Activated naive CD4-positive, alpha-beta T cell treated with Interleukin-2 at 50 U/mL for 16 hours (primary cell): ENCODE data around the gene CLASP1.
"Not testable (repeated sequence)": the region's sequence is repeated elsewhere in the genome, so short reads cannot be mapped to it uniquely, and the experiment has no call there.

Experiments
- DNase-seq: peaks from one replicate; pipeline ENCODE4 v3.0.0-alpha.2; 2020

The CLASP1 gene

DNA sequence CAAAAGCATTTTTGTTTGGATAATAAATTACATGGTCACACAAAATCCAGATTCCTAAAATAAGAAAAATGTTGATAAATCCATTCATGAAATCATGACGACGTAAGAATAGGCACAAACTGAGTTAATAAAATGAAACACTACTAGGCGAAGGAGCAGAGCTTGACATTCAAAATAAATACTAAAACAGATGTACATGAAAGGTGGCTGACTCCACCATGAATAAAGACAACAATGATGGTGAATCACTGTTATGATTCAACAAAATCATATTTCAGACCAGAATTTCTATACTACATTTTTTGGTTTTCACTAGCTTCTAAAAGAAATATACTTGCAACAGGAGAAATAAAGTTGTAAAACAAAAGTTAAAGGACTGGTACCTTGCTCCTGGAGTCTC lies 240.6 kb downstream of the CLASP1 start:
- DNase-seq, result no peak

DNA sequence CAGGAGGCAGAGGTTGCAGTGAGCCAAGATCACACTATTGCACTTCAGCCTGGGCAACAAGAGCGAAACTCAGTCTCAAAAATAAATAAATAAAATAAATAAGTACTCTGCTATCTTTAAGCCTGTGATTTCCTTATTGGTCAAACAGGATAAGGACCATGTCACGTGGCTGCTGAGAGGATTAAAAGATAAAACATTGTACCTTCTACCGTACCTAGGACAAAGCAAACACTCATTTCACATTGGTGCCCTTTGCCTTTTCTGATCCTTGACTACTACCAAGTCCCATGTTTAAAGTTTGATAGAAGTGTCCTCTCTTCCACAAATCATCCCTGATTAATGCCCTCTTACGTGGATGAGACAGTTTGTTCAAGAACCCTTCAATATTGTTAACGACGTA lies 244.0 kb downstream of the CLASP1 start:
- DNase-seq, result no peak

DNA sequence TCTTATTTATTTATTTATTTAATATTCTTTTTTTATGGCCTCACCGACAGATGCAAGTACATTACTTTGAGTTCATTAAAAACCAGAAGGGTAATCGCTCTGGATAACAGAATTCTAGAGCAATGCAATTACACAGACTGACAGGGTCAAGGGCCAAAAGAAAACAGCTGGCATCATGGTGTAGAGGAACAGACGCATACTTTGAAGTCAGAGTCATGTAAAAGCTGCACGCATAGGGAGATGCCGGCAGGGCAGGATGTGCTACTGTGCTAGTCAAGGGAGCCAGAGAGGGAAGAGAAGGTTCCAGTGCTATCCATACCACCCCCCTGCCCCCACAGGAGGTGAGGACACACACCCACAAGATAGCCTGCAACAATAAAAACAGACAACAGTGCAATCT lies 249.1 kb downstream of the CLASP1 start:
- no peak for DNase-seq

DNA sequence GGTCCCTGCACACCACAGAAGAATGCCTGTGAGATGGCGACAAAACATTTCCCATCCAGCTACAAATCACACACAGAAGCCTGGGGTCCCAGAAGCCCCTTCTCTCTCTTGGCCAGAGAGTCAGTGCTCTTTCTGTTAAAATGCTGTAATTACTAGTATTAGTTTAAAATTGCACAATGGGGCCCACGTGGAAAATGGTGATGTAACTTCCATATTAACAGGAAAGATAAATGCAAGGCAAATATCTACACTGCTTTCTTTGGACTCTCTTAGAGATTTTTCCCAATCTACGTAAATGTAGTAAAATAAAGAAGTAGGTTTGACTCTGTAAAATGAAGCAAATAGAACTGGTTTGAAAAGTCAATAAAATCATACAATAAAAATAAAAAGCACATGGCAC lies 250.4 kb downstream of the CLASP1 start:
- DNase-seq, result no peak

DNA sequence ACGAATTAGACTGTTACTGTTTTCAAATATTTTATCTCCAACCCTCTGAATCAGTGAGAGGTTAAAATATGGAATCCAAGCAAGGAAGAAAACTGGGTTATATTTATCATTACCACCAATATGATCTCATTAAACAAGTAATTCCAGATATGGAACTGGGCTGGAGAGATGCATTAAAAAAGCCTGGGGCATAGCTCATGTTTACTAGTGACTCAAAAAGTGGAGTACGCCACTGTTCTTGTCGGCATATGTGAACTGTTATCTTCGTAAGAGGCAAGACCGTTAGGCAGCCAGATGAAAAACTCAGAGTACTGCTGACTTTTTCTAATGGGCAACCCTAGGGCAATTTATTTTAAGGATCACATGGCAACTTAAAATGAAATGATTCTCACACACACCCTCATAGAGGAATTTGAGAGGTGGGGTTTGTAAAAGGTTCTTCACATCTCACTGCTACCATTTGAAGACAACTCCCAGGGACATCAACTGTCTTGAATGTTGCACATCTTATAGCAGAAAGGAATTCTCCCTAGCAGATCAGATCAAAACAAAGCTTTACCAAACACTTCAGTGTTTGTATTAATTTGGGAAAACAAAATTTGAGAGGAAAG lies 259.1 kb downstream of the CLASP1 start:
- no peak for DNase-seq

DNA sequence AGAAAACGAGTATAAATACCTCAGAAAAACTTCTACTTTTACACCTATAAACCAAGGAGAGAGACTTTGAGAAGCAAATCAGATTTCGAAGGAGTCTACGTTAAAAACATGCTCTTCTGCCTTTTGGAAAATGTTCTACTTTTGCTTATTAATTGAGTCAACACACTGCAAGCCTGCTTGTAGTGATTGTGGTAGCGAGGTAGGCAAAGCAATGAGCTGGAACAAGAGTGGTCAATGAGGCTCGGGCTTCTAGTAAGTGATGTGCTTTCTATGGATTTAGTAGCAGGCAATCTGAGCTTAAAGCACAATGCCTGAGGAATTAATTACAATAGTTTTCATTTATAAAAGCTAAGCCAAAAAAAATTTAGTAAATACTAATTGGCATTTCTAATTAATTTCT lies 260.9 kb downstream of the CLASP1 start:
- no peak for DNase-seq

DNA sequence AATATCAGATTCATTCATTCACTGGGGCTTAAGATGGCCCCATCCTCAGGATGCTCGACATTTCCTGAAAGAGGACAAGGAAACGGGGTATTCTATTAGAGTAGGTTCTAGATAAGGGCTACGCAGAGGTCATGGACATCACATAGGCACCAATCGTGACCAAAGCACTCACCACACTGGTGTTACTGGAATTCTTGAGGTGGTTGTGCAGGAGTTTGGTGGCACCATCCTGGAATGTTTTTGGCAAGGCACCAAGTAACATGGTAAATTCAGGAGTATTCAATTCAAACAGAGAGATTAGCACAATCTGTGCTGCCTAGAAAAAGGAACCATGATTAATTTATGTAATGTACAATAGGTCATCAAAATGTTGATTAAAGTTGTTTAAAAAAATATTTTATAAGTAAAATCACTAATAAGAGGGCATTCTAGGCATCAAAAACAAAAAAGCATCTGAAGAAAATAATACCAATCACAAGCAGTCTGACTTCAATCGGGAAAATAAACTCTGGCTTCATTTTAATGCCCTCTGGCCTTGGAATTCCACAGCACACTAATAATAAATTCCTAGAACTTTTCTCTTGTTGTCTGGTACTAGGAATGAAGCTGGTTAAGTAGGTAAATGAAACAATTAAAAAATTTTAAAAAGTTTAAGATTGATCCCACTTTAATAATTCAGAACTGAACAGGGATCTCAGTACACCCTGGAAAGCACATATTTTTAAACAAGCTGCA lies 261.5 kb downstream of the CLASP1 start:
- no peak for DNase-seq

DNA sequence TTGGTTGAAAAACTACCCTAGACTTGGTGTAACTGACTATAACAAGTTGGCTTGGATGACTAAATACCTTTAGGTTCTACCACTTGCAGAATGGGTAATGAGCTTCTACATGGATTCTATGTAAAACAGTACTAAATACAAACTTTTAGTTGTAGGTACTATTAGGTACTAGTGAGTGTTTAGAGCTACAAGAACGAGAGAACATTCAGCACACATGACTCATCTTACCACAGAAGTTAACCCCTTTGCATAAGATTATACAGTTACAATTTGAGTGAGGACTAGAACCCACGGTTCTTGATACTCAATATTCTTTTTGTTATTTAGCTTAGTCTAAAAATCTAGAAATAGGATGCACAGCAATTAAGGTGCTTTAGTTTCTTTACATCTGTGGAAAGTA lies 262.6 kb downstream of the CLASP1 start:
- no peak for DNase-seq

DNA sequence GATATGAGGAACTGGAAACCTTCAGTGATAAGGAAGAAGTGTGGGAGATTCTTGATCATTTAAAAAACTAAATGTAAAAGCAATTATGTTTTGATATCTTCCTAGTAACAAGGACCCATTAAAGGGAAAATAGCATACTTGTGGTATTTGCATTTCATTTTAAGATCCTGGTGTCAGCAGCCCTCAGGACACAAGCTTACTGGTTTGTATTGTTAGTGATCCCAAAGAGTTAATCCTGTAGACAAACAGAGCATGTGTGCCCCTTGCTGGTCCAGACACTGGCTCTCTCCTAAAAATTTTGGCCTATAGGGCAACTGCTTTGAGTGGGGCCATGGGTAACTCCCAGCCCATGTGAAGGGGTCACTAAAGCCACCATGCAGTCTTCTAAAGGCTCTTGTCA lies 263.2 kb downstream of the CLASP1 start:
- no peak for DNase-seq

DNA sequence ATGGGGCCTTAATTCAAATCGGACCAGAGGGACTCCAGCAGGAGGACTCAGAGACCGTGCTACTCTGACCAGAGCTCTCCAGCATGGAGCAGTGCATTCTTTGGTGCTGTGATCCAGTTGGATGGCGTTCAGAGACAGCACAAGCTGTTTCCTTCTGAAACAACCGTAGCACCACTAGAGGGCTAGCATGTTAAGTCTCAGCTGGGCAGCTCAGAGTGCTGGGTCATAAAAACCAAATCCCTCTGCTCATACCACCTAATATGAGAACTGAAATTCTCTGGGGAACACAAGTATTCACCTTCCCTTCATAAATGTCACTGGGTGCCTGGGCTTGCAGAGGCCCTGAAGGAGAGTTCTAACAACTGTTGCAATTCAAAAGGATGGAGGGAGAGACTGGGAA lies 266.5 kb downstream of the CLASP1 start:
- no peak for DNase-seq

DNA sequence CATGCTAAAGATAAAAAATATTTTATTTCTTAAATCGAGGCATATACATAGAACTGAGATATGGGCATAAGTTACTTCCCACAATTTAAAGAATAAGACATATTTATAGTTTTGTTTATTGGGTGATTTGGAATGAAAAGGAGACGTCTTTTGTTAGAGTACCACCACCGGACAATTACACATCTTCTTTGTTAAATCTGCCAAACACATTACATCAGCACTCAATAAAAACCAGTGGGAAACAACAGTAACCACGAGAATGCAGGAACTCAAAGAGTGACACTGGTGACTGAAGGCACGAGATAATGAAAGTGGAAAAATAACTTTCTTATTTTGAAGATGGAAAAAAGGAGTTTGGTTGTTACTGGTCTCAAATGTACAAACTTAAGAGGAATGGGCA lies 271.6 kb downstream of the CLASP1 start:
- DNase-seq, result no peak

DNA sequence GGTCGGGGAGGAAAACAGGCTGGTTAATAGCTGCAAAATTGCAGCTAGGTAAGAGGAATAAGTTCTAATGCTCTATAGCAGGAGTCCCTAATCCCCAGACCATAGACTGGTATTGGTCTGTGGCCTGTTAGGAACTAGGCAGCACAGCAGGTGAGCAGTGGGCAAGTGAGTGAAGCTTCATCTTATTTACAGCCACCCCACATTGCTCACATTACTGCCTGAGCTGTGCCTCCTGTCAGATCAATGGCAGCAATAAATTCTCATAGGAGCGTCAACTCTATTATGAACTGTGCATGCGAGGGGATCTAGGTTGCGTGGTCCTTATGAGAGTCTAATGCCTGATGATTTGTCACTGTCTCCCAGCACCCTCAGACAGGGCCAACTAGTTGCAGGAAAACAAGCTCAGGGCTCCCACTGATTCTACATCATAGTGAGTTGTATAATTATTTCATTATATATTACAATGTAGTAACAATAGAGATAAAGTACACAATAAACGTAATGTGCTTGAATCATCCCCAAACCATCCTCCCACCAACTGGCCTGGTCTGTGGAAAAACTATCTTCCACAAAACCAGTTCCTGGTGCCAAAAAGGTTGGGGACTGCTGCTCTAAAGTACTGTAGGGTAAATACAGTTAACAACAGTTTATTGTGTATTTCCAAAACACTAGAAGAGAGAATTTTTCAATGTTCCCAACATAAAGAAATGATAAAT lies 272.6 kb downstream of the CLASP1 start:
- no peak for DNase-seq

DNA sequence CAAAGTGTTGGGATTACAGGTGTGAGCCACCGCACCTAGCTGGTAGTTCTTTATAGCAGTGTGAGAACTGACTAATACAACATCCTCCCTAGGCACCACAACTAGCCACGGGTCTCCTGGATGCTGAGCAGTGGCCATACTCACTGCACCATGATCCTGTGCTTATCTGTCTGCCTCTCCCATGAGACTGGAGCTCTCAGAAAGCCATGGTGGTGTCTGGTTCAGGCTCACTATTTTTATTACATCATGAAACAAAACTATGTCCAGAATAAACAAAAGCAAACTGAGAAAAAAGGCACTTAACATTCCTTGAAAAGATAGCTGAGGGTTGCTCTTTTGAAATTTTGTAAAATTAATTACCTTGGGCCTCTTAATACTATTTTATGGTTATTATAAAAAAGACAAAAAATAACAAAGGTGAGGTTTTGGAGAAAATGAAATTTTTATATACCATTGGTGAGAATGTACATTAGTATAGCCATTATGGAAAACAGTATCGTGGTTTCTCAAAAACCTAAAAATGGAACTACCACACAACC lies 273.6 kb downstream of the CLASP1 start:
- no peak for DNase-seq

DNA sequence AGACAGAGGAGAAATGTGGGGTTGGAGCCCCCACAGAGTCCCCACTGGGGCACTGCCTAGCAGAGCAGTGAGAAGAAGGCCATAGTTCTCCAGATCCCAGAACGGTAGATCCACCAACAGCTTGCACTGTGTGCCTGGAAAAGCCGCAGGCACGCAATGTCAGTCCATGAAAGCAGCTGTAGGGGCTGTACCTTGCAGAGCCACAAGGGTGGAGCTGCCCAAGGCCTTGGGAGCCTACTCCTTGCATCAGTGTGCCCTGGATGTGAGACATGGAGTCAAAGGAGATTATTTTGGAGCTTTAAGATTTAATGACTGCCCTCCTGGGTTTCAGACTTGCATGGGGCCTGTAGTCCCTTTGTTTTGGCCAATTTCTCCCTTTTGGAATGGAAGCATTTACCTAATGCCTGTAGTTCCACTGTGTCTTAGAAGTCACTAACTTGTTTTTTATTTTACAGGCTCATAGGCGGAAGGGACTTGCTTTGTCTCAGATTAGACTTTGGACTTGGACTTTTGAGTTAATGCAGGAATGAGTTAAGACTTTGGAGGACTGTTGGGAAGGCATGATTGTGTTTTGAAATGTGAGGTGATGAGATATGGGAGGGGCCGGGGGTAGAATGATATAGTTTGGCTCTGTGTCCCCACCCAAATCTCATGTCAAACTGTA lies 274.7 kb downstream of the CLASP1 start:
- not testable (repeated sequence) for DNase-seq

DNA sequence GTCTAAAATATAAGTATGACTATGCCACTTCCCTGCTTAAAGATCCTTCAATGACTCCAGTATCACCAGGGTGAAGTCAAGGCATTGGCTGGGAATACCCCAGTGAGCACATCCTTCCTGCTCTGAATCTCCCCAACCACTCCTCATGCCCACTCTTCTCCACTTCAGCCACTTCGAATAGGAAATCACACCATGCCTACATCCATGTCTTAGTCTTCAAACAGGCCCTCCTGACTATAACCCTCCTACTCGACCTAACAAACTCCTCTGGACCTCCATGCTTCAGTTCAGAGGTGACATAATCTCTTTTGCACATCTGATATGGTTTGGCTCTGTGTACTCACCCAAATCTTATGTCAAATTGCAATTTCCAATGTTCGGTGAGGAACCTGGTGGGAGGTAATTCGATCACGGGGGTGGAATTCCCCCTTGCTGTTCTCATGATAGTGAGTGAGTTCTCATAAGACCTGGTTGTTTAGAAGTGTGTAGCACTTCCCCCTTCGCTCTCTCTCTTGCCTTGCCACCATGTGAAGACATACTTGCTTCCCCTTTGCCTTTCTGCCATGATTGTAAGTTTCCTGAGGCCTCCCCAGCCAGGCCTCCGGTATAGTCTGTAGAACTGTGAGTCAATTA lies 276.4 kb downstream of the CLASP1 start:
- no peak for DNase-seq

DNA sequence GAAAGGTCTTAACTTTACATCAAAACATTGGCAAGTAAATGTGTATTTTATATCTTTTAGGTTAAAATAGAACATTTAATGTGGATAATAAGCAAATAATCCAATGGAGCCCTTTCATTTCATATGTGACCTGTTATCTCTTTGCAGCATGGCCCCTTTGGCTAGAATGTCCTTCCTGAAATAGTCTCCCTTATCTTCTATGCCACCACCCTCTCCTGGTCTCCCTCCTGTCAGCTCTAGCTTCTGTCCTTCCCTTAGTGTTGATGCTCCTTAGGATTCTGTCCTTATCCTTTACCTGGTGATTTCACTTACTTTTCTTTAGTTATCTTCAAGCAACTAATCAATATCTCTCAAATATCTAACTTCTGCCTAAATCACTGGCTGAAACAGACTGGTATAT lies 277.2 kb downstream of the CLASP1 start:
- DNase-seq, result no peak

DNA sequence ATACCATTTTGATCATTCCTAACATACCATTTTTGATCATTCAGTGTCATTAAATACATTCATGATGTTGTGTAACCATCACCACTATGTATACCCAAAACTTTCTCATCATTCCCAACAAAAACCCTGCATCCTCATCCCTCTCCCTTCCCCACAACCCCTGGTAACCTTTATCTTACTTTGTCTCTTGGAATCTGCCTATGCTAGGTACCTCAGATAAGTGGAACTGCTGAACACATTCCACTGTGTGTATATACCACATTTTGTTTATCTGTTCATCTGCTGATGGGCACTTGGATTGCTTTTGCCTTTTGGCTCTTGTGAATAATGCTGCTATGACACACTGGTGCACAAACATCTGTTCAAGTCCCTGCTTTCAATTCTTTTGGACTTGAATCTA lies 280.4 kb downstream of the CLASP1 start:
- no peak for DNase-seq

DNA sequence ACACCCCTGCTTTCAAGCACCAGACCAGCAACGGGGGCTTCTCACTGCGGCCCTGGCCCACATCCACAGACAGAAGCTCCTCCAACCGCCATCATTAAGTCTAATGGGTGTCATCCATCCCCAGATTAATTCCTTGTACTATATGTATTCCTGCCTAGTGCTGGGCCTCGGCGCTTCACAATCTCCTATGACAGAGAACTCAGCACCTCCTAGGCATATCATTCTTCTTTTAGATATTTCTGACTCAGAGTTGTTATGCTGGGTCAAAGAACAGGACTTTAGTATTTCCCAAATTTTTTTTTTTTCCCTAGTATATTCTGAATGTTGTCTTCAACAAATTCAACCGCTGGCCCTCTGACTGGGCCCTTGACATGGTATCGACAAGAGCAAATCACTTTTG lies 281.1 kb downstream of the CLASP1 start:
- DNase-seq, result no peak

DNA sequence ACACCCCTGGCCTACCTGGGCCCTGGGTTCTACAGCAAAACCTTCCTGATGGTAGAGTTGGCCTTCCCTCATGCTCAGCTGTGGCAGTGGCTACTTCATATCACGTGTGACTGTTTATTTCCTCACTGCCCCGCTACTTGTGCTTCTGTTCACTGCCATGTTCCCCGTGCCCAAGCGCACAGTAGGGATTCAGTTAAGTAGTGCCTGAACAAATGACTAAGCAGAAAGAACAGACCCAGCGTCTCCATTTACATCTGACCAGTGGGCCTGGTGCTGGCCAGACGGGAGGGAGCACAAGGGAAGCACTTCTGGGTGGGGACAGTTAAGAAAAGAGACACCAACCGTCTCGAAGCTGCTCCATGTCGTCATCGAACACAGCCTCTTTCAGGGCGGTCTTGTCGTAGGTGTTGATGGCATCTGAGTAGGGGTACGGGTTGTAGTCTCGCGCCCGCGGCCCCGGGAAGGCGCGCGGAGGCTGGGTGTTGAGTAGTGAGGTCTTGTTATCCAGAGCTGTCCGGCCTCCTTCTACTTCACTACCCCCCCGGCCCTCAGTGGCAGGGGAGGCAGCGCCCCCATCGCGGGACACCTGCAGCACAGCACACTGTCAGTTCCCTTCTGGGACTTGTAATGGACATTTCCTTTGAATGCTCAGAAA lies 281.9 kb downstream of the CLASP1 start:
- DNase-seq, result no peak

DNA sequence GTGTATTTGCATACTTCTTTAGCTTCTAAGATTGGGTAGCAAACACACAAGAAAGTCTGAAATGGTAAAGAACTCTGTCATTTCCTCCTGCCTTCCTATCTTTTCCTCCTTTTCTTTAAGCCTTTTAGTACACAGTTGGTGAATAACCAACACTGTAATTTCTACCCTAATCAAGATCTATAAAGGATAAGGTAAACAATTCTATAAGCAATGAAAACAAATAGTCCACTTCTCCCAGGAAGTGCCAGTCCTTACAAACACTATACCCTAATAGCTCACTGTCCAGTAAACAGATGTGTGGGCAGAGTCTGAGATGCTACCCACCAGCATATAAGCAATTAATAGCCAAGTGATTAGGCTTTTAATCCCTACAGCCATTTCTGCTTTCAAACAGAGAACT lies 283.2 kb downstream of the CLASP1 start:
- DNase-seq, result no peak

DNA sequence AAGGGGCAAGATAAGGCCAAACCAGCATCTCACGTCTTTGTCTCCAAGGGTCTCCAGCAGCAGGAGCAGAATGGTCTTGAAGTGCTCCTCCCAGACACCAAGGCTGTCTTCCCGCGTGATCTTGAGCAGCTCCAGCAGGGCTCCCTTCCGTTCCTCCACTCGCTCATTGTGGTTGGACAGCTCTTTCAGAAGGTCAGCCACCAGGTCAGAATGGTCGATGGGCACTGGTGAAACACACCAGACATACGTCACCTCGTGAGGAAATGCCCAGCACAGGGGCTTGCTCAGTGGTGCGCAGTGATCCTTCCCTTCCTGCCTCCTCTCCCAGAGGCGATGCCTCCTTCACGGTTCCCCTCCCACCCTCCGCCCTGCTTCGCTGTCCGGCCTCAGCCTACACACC lies 284.2 kb downstream of the CLASP1 start:
- DNase-seq, result no peak

DNA sequence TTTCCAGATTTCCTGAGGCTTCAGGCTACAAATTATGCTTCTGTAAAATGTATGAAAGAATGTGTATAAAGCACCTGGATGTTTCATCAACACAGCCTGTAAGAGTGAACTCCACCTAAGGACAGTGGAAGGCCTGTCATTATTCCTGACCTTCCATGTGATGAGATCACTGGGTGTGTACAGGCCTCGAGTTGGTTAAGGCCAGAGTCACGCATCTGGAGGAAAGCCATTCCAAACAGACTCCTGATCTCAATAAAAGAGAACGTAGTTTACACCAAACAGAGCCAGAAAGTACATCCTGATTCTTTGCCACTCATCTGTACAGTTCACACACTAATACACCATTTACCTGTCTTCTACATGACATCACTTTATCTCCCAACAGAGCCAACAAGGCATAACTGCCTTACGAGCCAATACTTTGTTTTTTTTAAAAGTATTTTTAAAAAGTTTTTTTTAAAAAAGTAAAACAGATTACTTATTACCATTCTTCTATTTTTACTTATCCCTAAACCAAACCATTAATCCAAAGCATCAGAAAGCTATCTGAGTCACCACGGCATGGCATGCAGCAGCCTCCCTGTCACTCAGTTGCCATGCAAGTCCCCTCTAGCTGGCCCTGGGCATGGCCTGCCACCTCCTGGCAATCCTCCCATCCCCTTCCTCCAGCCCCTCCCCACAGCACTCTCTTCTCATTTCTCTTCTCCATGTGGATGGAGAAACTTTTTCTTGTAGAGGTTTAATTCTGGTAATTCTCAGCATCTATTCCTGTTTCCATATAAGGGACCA lies 285.4 kb downstream of the CLASP1 start:
- DNase-seq, result no peak
